Measurements from ENCODE around the gene MUC2. TPM values are rescaled to one million over a fixed set of nuclear protein-coding genes. Genes with fewer than 3 reads are reported as not detected.

Gene MUC2
- total and polyA plus RNA-seq, 10 of the 15 experiments (the other 5 are each of a cell fraction or from before 2014, with no cell fraction given) = 0.23 TPM; not detected in 9

- Histone ChIP-seq H3K4me1 (ENCODE audit: control insufficient read depth, insufficient read depth, low read length) (no peaks in the 10 kb centered on the region), H3K9ac (ENCODE audit: control insufficient read depth, insufficient read depth, low read length) (no peak overlapping the region), H4K20me1 (ENCODE audit: control insufficient read depth, insufficient read depth) (no peaks in the 10 kb centered on the region), H3K27me3 (replicated peaks in 1 of 2; ENCODE audit: control insufficient read depth in 2 of 2, insufficient read depth in 2 of 2, low read length in 1 of 2) (no peaks in the 10 kb centered on the region), H3K79me2 (ENCODE audit: control insufficient read depth, insufficient read depth, low read length) (no peaks in the 10 kb centered on the region), H3K9me3 (replicated peaks; ENCODE audit: control insufficient read depth, insufficient read depth, low read length) (no peaks in the 10 kb centered on the region), H3K27ac (ENCODE audit: control insufficient read depth, insufficient read depth) (no peak overlapping the region), H2AFZ (ENCODE audit: control insufficient read depth, low read depth, low read length) (no peak overlapping the region), H3K36me3 (ENCODE audit: control insufficient read depth in 2 of 2, insufficient read depth in 2 of 2, low read length in 1 of 2) (no peaks in the 10 kb centered on the region), H3K4me2 (ENCODE audit: control insufficient read depth, insufficient read depth) (no peak overlapping the region), H3K4me3 (no peak overlapping the region)
- no TSS peak for BruUV-seq (replicated peaks)
- POLR2A ChIA-PET = no interaction called here
- TF ChIP-seq WRNIP1 (IDR thresholded peaks at IDR 0.05; ENCODE audit: borderline replicate concordance, low read depth, low read length) (no peak), HDGF (IDR thresholded peaks at IDR 0.05) (no peak), ZNF207 (IDR thresholded peaks at IDR 0.05; ENCODE audit: borderline replicate concordance) (no peak), ZSCAN29 (IDR thresholded peaks at IDR 0.05) (no peak), JUNB (IDR thresholded peaks at IDR 0.05) (no peak), CBX3 (IDR thresholded peaks at IDR 0.05; ENCODE audit: borderline replicate concordance, low read depth) (no peak), POU2F2 (IDR thresholded peaks at IDR 0.05; ENCODE audit: borderline replicate concordance, low read depth, low read length) (no peak), MYB (IDR thresholded peaks at IDR 0.05; ENCODE audit: borderline replicate concordance, low read depth, low read length) (no peak), PRDM15 (CRISPR knock-in tag; IDR thresholded peaks at IDR 0.05) (no peak), ETV6 (conservative IDR thresholded peaks at IDR 0.05 in 1 of 2, IDR thresholded peaks at IDR 0.05 in 1 of 2; ENCODE audit: borderline replicate concordance in 1 of 2, low read depth in 1 of 2) (no peak), MTA2 (IDR thresholded peaks at IDR 0.05; ENCODE audit: low read depth) (no peak), SMAD5 (IDR thresholded peaks at IDR 0.05; ENCODE audit: low read depth) (no peak), BCL11A (IDR thresholded peaks at IDR 0.05; ENCODE audit: low read depth, low read length) (no peak), NFIC (IDR thresholded peaks at IDR 0.05; ENCODE audit: low read depth, low read length) (no peak), CHD1 (IDR thresholded peaks at IDR 0.05; ENCODE audit: low read depth, low read length) (no peak), ZNF217 (IDR thresholded peaks at IDR 0.05) (no peak), POLR2AphosphoS5 (IDR thresholded peaks at IDR 0.05; ENCODE audit: low read length) (no peak), NFYA (IDR thresholded peaks at IDR 0.05; ENCODE audit: borderline replicate concordance, low read depth, low read length) (no peak), FOS (IDR thresholded peaks at IDR 0.05; ENCODE audit: borderline replicate concordance, extremely low read depth, insufficient read length) (no peak), FOXM1 (IDR thresholded peaks at IDR 0.05; ENCODE audit: low read depth, low read length) (no peak)
- no peak for ATAC-seq
- WGBS (ENCODE audit: insufficient coverage, insufficient replicate concordance, low lambda C conversion rate, missing lambda C conversion rate) = 46% methylated on average over 14 of the region's 14 CpGs
- SMC1A ChIA-PET (ENCODE audit: uncharacterized antibody, unreplicated experiment) = no interaction called here
- CTCF ChIA-PET = no interaction called here
- DNase-seq (ENCODE audit: low read depth, low spot score) = no peak
- FAIRE-seq = no peak
- intact Hi-C loops (cut with micrococcal nuclease; ENCODE audit: unreplicated experiment) (no loop called here), in situ Hi-C loops (cut with MboI) (no loop called here)
- RAD21 ChIA-PET (ENCODE audit: unreplicated experiment) = no interaction called here
Observed at GRCh38 chr11:1028616-1029015, 46.1 kb upstream of the MUC2 start.
